Measurements from ENCODE around the gene CRIP3. TPM values are rescaled to one million over a fixed set of nuclear protein-coding genes. Genes with fewer than 3 reads are reported as not detected.

Gene CRIP3
- polyA plus RNA-seq, 3 donors, result 1.2 to 12.8 (median 1.6) TPM

GRCh38 chr6:43265564-43265963, 43.1 kb downstream of the CRIP3 start:
- H3K9me3 Mint-ChIP-seq, result peaks cover 0 to 4% (median 0%) of the 10 kb centered on the region in 7 donors

GRCh38 chr6:43264599-43265145, 44.0 kb downstream of the CRIP3 start:
- H3K36me3 Mint-ChIP-seq, result no peaks in the 10 kb centered on the region
- Histone ChIP-seq H3K4me3 (replicated peaks in 1 of 3; ENCODE audit: low read depth in 2 of 3, low read length in 3 of 3) (no peak overlapping the region), H3K4me2 (replicated peaks; ENCODE audit: extremely low read depth, low read length, poor library complexity, severe bottlenecking) (no peak overlapping the region), H3K9me3 (replicated peaks in 1 of 2; ENCODE audit: control insufficient read depth in 1 of 2, insufficient read depth in 1 of 2, low read length in 2 of 2) (no peaks in the 10 kb centered on the region), H4K20me1 (ENCODE audit: insufficient read depth, low read length) (no peaks in the 10 kb centered on the region), H3K79me2 (ENCODE audit: insufficient read depth, low read length) (no peaks in the 10 kb centered on the region), H3K27me3 (ENCODE audit: control insufficient read depth in 2 of 2, insufficient read depth in 2 of 2, low read length in 2 of 2) (peaks cover 2 to 22% of the 10 kb centered on the region in 2 donors), H3K4me1 (ENCODE audit: control insufficient read depth in 1 of 2, insufficient read depth in 2 of 2, low read length in 2 of 2) (peaks cover 7 to 8% of the 10 kb centered on the region in 2 donors), H3K27ac (ENCODE audit: low read depth in 1 of 2, low read length in 2 of 2) (no peak overlapping the region), H3K36me3 (replicated peaks in 1 of 2; ENCODE audit: control insufficient read depth in 1 of 2, insufficient read depth in 2 of 2, low read length in 2 of 2) (no peaks in the 10 kb centered on the region), H2AFZ (ENCODE audit: insufficient read depth, low read depth, low read length, poor library complexity, severe bottlenecking) (no peak overlapping the region), H3K9ac (ENCODE audit: insufficient read depth, low read length, poor library complexity, severe bottlenecking) (no peak overlapping the region)
- H3K27me3 Mint-ChIP-seq (ENCODE audit: low read depth in 3 of 3), result peaks cover 24 to 29% (median 27%) of the 10 kb centered on the region in 3 donors
- H3K4me3 Mint-ChIP-seq, result no peak overlapping the region
- H3K9me3 Mint-ChIP-seq, result peaks cover 0 to 4% (median 0%) of the 10 kb centered on the region in 7 donors
- DNase-seq, result no peak
- intact Hi-C loops (cut with micrococcal nuclease), result loop anchor here (5.0 to 10.0 kb wide), 4 partner anchors 73 to 243 kb away; no protein-coding TSS in a partner anchor
- whole genome bisulfite sequencing (ENCODE audit: insufficient coverage), result 92% methylated on average over 5 of the region's 5 CpGs
- no peak for TF ChIP-seq CTCF (IDR thresholded peaks at IDR 0.05)
- peak overlapping the region in 3 of 7 donors; percentile 63 to 81 (median 70) for H3K27ac Mint-ChIP-seq
- peaks cover 12% of the 10 kb centered on the region for H3K4me1 Mint-ChIP-seq

More at GRCh38 chr6:43265564-43265963, 43.1 kb downstream of the CRIP3 start:
- peaks cover 7 to 11% of the 10 kb centered on the region in 2 donors for H3K4me1 ChIP-seq (ENCODE audit: control insufficient read depth in 1 of 2, insufficient read depth in 2 of 2, low read length in 2 of 2)
- H4K20me1 ChIP-seq (ENCODE audit: insufficient read depth, low read length), result no peaks in the 10 kb centered on the region
- no peak for TF ChIP-seq CTCF (IDR thresholded peaks at IDR 0.05)
- WGBS (ENCODE audit: insufficient coverage), result 68% methylated on average over 3 of the region's 6 CpGs
- no peaks in the 10 kb centered on the region for H3K9me3 ChIP-seq (replicated peaks in 1 of 2; ENCODE audit: control insufficient read depth in 1 of 2, insufficient read depth in 1 of 2, low read length in 2 of 2)
- intact Hi-C loops (cut with micrococcal nuclease), result loop anchor here in 1 of 2 donors (10.0 kb wide), 1 partner anchor 129 kb away; no protein-coding TSS in a partner anchor
- no peaks in the 10 kb centered on the region for H3K36me3 ChIP-seq (replicated peaks in 1 of 2; ENCODE audit: control insufficient read depth in 1 of 2, insufficient read depth in 2 of 2, low read length in 2 of 2)
- peaks cover 18% of the 10 kb centered on the region for H3K4me1 Mint-ChIP-seq
- no peak for DNase-seq
- no peak overlapping the region for H3K27ac ChIP-seq (ENCODE audit: low read depth in 1 of 2, low read length in 2 of 2)
- H3K27me3 Mint-ChIP-seq (ENCODE audit: low read depth in 3 of 3), result peaks cover 32 to 35% (median 33%) of the 10 kb centered on the region in 3 donors
- H3K27ac Mint-ChIP-seq, result no peak overlapping the region
- H3K4me2 ChIP-seq (replicated peaks; ENCODE audit: extremely low read depth, low read length, poor library complexity, severe bottlenecking), result no peak overlapping the region
- peaks cover 2 to 31% of the 10 kb centered on the region in 2 donors for H3K27me3 ChIP-seq (ENCODE audit: control insufficient read depth in 2 of 2, insufficient read depth in 2 of 2, low read length in 2 of 2)
- no peaks in the 10 kb centered on the region for H3K79me2 ChIP-seq (ENCODE audit: insufficient read depth, low read length)
- no peak overlapping the region for H3K4me3 Mint-ChIP-seq
- H3K9ac ChIP-seq (ENCODE audit: insufficient read depth, low read length, poor library complexity, severe bottlenecking), result no peak overlapping the region
- H2AFZ ChIP-seq (ENCODE audit: insufficient read depth, low read depth, low read length, poor library complexity, severe bottlenecking), result no peak overlapping the region
- no peak overlapping the region for H3K4me3 ChIP-seq (replicated peaks in 1 of 3; ENCODE audit: low read depth in 2 of 3, low read length in 3 of 3)
- H3K36me3 Mint-ChIP-seq, result no peaks in the 10 kb centered on the region

Measured in CD14-positive monocyte (primary cell).